DMS 273 treated with DMSO at 0.1 percent for 48 hours (cell line): ENCODE results near the gene TMEM38A.
A peak's percentile ranks its signal among the peaks of the same experiment; 100 is the strongest.

Source experiments
- DNase-seq: peaks from one replicate; lab custom pipeline; 2025; lab: John Stamatoyannopoulos, UW

The TMEM38A gene, protein sequence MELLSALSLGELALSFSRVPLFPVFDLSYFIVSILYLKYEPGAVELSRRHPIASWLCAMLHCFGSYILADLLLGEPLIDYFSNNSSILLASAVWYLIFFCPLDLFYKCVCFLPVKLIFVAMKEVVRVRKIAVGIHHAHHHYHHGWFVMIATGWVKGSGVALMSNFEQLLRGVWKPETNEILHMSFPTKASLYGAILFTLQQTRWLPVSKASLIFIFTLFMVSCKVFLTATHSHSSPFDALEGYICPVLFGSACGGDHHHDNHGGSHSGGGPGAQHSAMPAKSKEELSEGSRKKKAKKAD

GRCh38 chr19:16660763-16661479 is at the start of gene TMEM38A:
Gene TMEM38A (plus strand): TSS chr19:16661139. CDS start chr19:16661218, 79 bp downstream.
- DNase-seq, result no peak

DNA sequence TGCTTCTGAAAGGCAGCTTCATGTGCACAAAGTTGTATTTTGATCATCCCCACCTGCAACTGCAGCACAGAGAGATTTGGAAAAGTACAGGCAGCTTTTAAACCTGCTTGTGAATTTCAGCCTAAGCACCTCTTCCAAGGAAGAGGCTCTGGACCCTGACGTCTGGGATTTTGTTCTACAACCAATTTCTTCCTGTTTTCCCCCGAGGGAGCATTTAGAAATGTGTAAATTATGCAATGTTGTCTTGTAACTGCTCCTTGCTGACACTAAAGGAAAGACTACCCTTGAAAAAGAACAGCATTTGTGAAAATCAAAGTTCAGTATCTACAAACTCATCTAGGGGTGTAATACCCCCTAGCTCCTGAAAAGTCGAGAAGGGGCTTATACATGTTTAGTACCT is 48.3 kb upstream of the TMEM38A start:
- DNase-seq, result no peak

GRCh38 chr19:16613841-16614240 is 47.1 kb upstream of the TMEM38A start:
- no peak for DNase-seq

GRCh38 chr19:16614941-16615340 is 46.0 kb upstream of the TMEM38A start:
- no peak for DNase-seq

GRCh38 chr19:16615808-16616207 is 45.1 kb upstream of the TMEM38A start:
- DNase-seq, result no peak

DNA sequence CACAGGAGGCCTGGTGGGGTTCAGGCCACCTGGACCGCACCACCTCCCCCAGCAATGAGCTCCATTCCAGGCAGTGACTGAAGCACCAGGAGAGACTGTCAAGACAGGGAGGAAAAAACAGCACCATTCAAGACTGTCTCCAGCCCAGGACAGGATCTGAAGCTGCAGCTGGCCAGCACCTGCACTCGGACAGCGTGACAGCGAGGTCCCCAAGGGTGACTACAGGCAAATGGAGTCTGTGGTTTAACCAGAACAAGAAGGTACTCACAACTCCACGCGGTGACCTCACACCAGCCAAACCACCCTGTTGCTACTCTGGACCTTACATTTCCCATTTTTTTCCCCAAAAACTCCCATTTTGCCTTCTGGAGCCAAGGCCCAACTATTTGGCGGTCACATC is 42.7 kb upstream of the TMEM38A start:
- no peak for DNase-seq

DNA sequence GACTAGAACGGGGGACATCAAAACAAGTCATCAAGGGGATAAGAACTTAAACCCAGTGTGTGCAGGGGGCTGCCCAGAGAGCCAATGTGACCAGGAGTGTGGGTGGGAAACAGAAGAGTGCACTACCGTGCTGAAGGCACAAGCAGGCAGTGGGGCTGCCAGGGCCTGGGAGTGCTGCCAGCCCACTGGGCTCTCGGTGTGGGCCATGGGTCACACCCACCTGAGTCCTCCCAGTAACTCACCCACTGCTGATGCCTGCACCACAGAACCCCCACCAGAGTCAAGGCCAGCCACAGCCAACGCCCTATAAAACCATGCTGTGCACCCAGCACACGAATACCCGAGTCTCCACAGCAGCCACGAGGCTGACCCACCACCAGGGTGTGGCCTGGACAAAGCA is 41.5 kb upstream of the TMEM38A start:
- no peak for DNase-seq

GRCh38 chr19:16620018-16620417 is 40.9 kb upstream of the TMEM38A start:
- DNase-seq, result no peak

DNA sequence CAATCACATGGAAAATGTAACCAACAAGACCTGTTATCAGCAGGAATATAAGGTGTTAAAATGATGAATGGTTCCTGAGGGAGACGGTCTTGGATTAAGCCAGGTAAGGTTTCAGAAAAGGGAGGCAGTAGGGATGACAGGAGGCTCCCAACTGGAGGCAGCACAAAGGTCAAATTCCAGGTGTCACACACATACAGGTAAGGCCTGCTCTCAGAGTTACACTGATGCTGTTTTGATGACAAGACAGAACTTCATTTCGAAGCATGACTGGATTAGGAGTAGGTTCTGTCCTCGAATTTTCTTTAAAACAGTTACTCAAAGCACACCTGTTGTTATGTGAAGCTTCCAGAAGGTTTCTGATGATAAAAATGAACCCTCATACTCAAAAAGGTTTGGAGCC is 40.4 kb upstream of the TMEM38A start:
- DNase-seq, result no peak

GRCh38 chr19:16621165-16621800 is 39.7 kb upstream of the TMEM38A start:
- no peak for DNase-seq

- DNase-seq, result no peak
Observed at GRCh38 chr19:16623066-16623465, 37.9 kb upstream of the TMEM38A start.

DNA sequence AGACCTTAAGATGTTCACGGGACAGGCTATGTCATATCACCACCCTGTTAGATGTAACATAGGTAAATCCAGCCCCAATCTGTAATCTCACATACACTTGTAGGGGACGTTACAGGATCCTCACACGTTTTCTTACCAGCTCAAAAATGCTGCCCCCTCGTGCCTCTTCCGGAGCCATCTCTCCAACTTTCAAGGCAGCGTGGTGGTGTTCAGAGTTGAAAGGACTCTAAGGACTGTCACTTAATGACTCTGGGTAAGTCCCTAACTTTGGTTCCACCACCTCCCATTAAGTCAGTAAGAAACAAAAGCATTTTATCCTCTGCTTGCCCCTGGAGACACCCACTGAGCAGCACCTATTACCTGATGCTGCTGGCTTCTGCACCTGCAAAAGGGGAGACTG is 37.4 kb upstream of the TMEM38A start:
- DNase-seq, result no peak

- DNase-seq, result no peak
Observed at GRCh38 chr19:16624236-16624635, 36.7 kb upstream of the TMEM38A start.

DNA sequence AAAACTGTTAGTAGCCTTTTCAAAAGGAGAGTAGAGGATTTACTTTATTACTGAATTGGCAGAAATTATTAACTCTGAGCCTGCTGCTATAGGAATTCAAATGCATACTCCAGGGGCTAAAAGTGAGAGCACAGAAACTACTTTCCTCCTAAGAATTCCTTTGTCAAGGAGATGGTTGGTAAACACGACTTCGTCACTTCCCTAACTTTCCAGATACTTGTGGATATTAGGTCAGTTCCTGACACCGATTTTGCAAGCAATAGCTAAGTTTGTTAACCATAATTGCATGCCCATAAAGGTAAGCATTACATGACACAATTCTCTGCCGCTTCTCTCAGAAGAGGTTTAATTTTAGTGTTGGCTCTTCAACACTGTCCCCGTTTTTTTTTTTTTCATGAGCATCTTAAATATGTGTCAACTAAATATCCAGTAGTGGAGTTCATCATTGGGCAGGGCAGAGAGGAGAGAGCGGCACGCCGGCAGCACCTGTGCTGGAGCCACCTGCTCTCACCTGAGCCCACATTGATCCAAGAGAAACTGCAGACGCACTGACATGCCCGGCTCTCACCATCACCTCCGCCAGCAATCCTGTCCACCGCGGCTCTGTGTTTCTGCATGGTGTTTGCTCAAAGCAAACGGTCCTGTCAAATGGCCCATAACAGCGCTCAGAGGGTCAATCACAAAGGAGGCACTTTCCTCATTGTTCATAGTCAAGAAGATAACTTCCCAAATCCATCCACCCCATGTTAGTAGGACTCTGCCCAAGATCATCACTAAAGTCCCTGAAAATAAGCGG is 35.6 kb upstream of the TMEM38A start:
- DNase-seq, result no peak

GRCh38 chr19:16626796-16627192 is 34.1 kb upstream of the TMEM38A start:
- no peak for DNase-seq

GRCh38 chr19:16627193-16627927 is 33.6 kb upstream of the TMEM38A start:
- DNase-seq, result no peak

DNA sequence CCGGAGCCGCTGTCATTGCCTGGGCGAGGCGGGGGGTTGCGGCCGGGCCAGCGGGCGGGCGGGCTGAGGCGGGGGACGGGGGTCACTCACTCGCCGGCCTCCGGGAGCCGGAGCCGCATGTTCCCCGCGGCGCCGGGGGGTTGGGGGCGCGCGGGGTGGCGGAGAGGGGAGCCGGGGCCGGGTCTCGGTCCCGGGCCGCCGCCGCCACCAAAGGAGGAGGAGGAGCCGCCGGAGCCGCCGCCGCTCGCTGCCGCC is 33.1 kb upstream of the TMEM38A start:
- DNase-seq, result no peak

DNA sequence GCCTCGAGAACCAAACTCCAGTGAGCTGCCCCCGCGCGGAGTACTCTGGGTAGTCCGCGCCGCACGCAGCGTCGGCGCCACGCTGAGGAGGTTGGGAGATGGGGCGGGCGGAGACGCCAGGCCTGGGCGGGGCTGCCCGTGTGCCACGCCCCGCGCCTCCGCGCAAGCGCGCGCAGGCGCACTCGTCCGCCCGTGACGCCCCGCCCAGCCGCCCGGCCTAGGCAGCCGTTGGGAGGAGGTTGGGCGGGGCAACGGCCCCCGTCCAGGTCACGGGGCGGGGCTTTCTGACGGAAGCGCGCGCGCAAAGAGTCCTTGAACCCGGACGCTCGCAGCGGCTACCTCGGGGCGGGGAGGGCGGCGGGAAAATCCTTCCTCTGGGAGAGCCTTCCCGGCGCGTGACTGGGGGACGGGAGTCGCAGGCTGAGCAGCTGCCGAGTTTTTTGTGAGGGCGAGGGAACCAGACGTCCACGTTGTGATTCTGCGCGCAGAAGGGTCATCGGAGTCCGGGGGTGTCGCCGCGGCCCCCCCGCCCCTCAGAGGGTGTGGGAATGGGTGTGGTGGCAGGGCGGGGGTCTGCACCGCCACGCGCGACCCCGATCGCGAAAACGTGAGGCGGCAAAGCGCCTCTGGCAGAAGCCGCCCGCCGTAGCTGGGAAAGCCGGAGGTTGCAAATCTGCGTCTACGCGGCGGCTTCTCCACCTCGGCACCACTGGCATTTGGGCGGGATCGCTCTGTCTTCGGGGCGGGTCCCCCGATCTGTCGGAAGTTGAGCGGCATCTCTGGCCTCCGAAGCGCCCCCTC is 32.6 kb upstream of the TMEM38A start, which contains the start of gene MED26:
Gene MED26 (minus strand): TSS at position 22 of the 801 bp plus-strand sequence. CDS start 261 bp downstream, outside the sequence.
- DNase-seq, result peak; percentile 70

DNA sequence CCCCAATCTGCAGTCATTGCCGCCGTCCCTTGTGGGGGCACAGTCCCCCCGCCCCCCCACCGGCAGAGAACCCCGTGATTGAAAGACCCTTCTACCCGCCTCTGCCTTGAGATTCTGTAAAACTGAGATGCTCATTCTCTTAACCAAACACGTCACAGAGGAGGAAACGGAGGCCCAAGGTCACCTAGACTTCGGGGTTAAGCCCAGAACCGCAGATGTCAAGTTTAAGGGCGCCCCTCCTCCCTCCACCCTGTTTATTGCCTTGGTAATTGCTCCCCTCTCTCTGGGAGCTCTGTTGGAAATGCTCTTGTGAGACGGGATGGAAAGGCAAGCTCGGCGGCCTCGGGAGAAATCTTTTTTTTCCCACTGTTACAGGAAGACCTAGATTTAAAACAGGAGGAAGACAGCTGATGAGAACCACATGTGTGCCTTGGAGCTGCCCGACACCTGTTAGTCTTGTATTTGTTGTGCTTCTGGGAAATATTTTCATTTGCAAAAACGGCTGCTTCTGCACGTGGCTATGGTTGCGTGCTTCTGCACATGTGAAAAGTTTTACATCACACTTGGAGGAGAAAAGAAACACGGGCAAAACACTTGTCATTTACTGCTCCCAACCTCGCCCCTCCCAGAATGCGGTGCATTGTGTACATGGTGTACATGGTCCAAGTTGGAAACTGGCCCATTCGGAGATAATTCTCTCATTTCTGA is 31.8 kb upstream of the TMEM38A start:
- DNase-seq, result peak; percentile 48

DNA sequence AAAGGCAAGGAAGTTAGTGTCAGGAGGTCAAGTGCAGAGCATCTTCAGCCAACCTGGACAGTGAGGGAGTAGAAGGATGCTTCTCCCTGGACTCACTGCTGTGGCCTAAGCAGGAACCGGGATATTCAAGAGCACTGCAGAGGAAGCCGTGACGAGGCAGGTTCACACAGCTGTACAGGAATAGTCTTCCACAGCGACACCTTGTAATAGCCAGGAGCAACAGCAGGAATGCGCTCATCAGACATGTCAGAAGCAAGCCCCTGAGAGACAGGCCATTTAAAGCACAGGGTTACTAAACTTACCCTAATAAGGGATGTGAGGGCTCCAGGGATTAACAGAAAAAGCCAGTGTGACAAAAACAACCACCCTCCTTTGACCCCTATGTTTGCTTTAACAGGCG is 29.5 kb upstream of the TMEM38A start:
- no peak for DNase-seq
